ENCODE data around the gene DNAI4. TPM values are rescaled to one million over a fixed set of nuclear protein-coding genes. Genes with fewer than 3 reads are reported as not detected.
A peak's percentile ranks its signal among the peaks of the same experiment; 100 is the strongest.

The DNAI4 gene
- total RNA-seq, 1 experiment from 2014 or later: 4.9 TPM

DNA sequence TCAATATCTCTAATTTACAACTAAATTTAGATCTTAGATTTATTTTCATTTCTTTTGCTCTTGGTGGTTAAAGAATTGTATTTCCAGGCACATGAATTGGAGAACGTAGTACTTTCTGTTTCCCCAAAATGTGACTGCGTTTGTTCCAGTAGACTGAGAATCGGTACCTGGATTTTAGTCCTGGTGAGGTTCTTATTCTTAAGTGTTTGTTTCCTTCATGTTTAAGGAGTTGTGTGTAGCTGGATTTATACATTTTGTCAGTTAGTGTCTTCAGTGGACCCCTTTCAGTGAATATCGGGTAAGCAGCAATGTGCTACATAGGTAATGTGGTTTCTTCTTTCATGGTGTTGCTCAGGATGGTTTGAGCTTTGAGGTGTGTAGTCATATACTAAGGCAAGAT is 6.9 kb upstream of the DNAI4 start:
- peak overlapping the region; percentile 84 for H3K27ac ChIP-seq (ENCODE audit: low read depth, low read length, poor library complexity, severe bottlenecking)
- intact Hi-C loops (cut with micrococcal nuclease; ENCODE audit: unreplicated experiment): no loop called here
- CTCF ChIA-PET: no interaction called here

DNA sequence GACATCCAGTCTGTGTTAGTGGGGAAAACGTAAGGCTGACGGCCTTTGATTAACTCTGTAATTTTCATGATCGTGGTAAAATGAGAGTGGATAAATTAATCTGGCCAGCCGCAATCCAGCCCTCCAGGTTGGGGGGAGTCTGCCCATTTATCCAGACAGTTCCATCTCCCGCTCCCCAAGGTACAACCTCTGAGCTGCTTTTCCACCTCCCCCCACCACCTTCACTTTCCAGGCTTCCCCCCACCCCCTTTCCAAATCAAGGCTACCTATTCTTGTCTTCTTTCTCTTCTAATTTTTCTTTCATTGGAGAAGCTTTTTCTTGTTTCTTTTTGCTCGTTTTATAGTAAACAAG is 6.1 kb upstream of the DNAI4 start:
- ChIA-PET POLR2A (ENCODE audit: low non-redundant PET) (interaction anchor here (0.6 kb wide), 1 partner anchor 122 kb away, joined by 3 read pairs; no protein-coding TSS in a partner anchor), CTCF (no interaction called here)
- Histone ChIP-seq H3K36me3 (ENCODE audit: insufficient read depth, low read length, poor library complexity, severe bottlenecking) (no peaks in the 10 kb centered on the region), H3K9me3 (ENCODE audit: low read depth, low read length, poor library complexity, severe bottlenecking) (no peaks in the 10 kb centered on the region), H3K4me3 (ENCODE audit: low read depth, low read length, poor library complexity, severe bottlenecking) (peak overlapping the region; percentile 89), H3K27ac (ENCODE audit: low read depth, low read length, poor library complexity, severe bottlenecking) (peak overlapping the region; percentile 84), H3K4me1 (ENCODE audit: insufficient read depth, low read length, poor library complexity, severe bottlenecking) (peaks cover 42% of the 10 kb centered on the region), H3K27me3 (replicated peaks; ENCODE audit: insufficient read depth, low read depth, low read length, poor library complexity) (no peaks in the 10 kb centered on the region)
- DNase-seq (ENCODE audit: low spot score): no peak
- intact Hi-C loops (cut with micrococcal nuclease; ENCODE audit: unreplicated experiment): no loop called here
- TF ChIP-seq EZH2 (IDR thresholded peaks at IDR 0.05; ENCODE audit: borderline replicate concordance, low read depth, low read length, poor library complexity, severe bottlenecking): no peak
- TF ChIP-seq, protein P1, sequence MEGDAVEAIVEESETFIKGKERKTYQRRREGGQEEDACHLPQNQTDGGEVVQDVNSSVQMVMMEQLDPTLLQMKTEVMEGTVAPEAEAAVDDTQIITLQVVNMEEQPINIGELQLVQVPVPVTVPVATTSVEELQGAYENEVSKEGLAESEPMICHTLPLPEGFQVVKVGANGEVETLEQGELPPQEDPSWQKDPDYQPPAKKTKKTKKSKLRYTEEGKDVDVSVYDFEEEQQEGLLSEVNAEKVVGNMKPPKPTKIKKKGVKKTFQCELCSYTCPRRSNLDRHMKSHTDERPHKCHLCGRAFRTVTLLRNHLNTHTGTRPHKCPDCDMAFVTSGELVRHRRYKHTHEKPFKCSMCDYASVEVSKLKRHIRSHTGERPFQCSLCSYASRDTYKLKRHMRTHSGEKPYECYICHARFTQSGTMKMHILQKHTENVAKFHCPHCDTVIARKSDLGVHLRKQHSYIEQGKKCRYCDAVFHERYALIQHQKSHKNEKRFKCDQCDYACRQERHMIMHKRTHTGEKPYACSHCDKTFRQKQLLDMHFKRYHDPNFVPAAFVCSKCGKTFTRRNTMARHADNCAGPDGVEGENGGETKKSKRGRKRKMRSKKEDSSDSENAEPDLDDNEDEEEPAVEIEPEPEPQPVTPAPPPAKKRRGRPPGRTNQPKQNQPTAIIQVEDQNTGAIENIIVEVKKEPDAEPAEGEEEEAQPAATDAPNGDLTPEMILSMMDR (conservative IDR thresholded peaks at IDR 0.05; ENCODE audit: low read depth, low read length): no peak
- BruUV-seq (replicated peaks): no TSS peak

More for the DNA sequence above, 6.9 kb upstream of the DNAI4 start:
- TF ChIP-seq, protein P1 (conservative IDR thresholded peaks at IDR 0.05; ENCODE audit: low read depth, low read length): no peak
- TF ChIP-seq EZH2 (IDR thresholded peaks at IDR 0.05; ENCODE audit: borderline replicate concordance, low read depth, low read length, poor library complexity, severe bottlenecking): no peak
- Histone ChIP-seq H3K36me3 (ENCODE audit: insufficient read depth, low read length, poor library complexity, severe bottlenecking) (no peaks in the 10 kb centered on the region), H3K9me3 (ENCODE audit: low read depth, low read length, poor library complexity, severe bottlenecking) (no peaks in the 10 kb centered on the region), H3K4me3 (ENCODE audit: low read depth, low read length, poor library complexity, severe bottlenecking) (peak overlapping the region; percentile 89), H3K27me3 (replicated peaks; ENCODE audit: insufficient read depth, low read depth, low read length, poor library complexity) (no peaks in the 10 kb centered on the region), H3K4me1 (ENCODE audit: insufficient read depth, low read length, poor library complexity, severe bottlenecking) (peaks cover 37% of the 10 kb centered on the region)
- no peak for DNase-seq (ENCODE audit: low spot score)
- no TSS peak for BruUV-seq (replicated peaks)
- POLR2A ChIA-PET (ENCODE audit: low non-redundant PET): no interaction called here

DNA sequence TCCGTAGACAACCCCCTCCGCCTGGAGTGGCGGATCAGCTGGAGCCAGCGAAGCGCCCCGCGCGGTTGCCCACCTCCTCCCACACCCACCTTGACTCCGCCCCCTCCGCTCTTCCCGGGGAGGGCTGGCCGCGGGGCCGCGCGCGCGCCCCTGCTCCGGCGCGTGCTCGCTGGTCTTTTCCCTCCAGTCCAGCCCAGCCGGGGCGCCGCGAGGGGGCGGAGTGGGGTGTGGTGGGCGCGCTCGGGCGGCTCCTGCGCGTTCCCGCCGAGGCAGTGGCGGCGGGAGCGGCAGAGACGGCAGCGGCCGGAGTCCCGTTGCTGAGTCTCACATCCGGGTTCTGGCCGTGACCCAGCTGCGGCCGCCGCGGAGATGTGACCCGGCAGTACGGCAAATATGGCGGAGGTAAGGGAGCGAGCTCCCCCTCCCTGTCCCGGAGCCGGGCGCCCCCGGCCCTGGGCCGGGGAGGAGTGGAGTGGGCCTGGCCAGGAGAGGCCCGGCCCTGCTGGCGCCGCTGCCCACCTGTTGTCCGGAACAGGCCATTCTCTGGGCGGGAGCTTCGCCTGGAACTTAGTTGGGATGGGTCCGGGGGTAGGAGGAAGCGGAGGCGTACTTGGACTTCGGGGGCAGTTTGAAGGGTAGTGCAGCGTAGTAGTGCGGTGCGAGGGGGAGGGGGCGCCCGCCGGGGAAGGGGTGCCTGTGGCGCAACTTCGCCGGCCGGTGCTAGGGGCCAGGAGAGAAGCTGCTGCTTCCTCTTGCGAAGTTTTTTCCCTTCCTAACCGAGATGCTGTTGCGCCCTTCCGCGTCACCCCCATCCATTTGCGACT is 5.6 kb upstream of the DNAI4 start:
- peak overlapping the region; percentile 89 for H3K4me3 ChIP-seq (ENCODE audit: low read depth, low read length, poor library complexity, severe bottlenecking)
- H3K27ac ChIP-seq (ENCODE audit: low read depth, low read length, poor library complexity, severe bottlenecking): peak overlapping the region; percentile 84
- intact Hi-C loops (cut with micrococcal nuclease; ENCODE audit: unreplicated experiment): no loop called here
- no peaks in the 10 kb centered on the region for H3K36me3 ChIP-seq (ENCODE audit: insufficient read depth, low read length, poor library complexity, severe bottlenecking)
- no peaks in the 10 kb centered on the region for H3K27me3 ChIP-seq (replicated peaks; ENCODE audit: insufficient read depth, low read depth, low read length, poor library complexity)
- BruUV-seq (replicated peaks): no TSS peak
- peaks cover 42% of the 10 kb centered on the region for H3K4me1 ChIP-seq (ENCODE audit: insufficient read depth, low read length, poor library complexity, severe bottlenecking)
- H3K9me3 ChIP-seq (ENCODE audit: low read depth, low read length, poor library complexity, severe bottlenecking): no peaks in the 10 kb centered on the region
- TF ChIP-seq, protein P1 (conservative IDR thresholded peaks at IDR 0.05; ENCODE audit: low read depth, low read length): 0 out of 2 replicates have a peak, but pooled peaks have one; percentile 19
- no peak for TF ChIP-seq EZH2 (IDR thresholded peaks at IDR 0.05; ENCODE audit: borderline replicate concordance, low read depth, low read length, poor library complexity, severe bottlenecking)
- ChIA-PET CTCF (no interaction called here), POLR2A (ENCODE audit: low non-redundant PET) (interaction anchor here (0.6 kb wide), 2 partner anchors 123 to 385 kb away, joined by 3 read pairs; no protein-coding TSS in a partner anchor)
- DNase-seq (ENCODE audit: low spot score): peak; percentile 97
